GM04504 (cell line): ENCODE results near the gene NTNG1.

Experiments
- DNase-seq: peaks from one replicate; pipeline ENCODE4 v3.0.0-alpha.2; 2012; ENCODE audit warnings: low read depth

The NTNG1 gene

DNA sequence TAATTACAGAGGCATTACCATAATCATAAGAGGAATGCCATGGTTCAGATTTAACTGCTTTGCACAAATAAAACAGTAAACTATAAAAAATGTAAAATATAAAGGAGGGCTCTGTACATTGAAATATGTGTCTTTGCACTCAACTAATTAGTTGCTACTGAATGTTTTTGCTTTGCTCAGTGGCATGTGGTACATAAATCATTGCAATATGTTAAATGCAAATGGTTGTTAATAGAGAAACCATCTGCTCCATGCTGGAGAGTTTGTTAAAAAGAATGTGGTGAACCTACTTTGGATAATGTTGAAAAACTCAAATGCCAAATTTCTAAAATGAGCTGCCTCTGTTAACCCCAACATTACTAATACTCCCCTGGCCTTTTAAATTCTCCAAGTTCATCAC lies 201.5 kb downstream of the NTNG1 start:
- DNase-seq: no peak

DNA sequence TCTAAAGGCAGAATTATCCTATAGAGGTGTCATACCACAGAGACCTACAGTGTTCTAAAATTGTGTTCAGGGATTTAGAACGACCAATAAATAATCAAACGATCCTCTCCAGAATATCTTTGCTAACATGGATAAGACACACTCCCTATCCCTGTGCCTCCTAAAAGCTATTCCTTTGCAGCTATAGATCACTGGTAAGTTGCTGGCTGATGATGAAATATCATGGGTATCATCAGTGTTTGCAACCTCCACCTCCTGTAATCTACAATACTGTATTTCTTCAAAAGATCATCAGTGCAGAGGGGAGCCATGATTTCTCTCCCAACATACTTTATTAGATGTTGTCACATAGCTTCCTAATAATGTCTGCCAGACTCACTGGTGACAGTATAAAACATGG lies 201.9 kb downstream of the NTNG1 start:
- no peak for DNase-seq

DNA sequence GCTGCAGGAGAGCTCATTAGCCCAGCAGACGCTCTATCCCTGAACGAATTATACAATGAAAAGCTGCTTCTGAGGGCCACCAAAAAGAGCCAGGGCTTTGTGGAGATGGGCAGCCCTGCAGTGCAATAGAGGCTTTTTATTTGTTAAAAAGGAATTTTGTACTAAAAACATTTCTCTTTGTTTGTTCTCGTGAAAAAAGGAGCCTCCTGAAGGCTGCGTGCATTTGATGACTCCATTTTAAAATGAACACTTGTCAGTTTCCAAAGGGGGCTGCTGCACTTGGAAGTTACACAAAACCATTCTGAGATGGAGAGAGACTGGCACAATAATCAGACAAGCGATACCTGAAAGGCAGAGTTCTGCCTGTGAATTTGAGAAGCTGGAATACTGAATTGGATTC lies 202.8 kb downstream of the NTNG1 start:
- no peak for DNase-seq

DNA sequence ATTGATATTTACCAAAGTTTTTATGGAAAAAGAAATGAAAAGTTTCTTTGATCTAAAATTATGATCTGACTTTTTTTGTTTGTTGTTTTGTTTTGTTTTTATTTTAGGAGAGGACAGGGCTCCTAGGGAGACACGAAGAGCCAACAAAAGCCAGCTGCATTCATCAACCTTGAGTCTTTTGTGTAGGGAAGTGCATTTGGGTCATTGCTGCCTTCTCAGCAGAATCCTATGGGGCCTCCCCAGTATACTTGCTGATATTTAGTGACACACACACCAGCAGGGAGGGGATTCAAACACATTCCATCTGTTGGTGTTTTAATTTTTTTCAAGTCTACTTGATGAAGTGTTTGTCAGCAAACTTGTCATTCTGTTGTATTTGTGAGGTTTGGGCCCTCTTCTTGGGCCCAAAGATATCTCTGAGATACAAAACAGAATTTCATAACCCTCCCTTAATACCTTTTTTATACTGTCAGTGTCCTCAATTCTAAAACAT lies 203.5 kb downstream of the NTNG1 start:
- no peak for DNase-seq

DNA sequence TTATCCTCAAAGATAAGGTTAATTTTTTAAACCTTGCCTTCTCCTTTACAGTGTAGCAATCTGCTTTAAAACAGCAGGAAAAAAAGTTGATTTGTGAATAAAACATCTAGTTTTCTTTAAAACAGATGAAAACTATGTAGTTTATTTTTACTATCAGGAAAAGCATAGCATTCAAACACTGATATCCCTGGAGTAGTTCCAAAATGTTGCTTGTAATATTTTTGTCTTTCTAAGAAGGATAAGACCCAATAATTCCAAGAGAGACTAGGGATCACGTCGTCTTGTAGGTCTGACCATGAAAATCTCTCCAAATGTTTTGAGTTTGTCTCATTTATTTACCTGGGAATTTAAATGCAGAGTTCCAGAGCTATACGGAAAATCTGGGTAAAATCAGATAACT lies 204.0 kb downstream of the NTNG1 start:
- no peak for DNase-seq

DNA sequence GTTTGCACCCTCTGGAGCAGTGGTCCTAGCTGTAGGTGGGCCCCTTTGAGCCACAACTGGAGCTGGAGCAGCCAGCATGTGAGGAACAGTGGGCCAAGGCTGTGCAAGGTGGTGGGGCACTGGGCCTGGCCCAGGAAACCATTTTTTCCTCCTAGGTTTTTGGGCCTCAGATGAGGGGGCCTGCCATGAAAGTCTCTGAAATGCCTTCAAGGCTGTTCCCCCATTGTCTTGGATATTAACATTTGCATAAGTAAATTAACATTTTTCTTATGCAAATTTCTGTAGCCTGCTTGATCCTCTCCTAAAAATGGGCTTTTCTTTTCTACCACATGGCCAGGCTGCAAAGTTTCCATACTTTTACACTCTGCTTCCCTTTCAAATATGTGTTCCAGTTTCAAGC lies 212.0 kb downstream of the NTNG1 start:
- DNase-seq: no peak

DNA sequence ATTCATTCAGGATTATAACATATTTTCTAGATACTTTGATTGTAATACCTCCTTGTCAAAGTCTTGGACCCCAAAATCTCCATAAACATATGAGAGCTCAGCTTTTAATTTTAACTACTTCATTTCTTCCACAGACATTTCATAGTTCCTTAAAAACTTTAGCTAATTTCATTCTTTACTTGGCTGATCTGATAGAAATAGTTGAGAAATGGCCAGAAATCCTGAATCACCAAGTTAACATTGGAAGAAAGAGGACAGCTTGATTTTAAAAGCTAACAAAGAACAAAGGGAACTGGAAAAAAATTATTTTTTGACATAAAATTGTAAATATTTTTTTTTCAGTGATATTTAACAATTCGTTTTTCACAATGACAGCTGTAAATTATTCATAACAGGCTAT lies 216.5 kb downstream of the NTNG1 start:
- DNase-seq: peak; percentile 19

DNA sequence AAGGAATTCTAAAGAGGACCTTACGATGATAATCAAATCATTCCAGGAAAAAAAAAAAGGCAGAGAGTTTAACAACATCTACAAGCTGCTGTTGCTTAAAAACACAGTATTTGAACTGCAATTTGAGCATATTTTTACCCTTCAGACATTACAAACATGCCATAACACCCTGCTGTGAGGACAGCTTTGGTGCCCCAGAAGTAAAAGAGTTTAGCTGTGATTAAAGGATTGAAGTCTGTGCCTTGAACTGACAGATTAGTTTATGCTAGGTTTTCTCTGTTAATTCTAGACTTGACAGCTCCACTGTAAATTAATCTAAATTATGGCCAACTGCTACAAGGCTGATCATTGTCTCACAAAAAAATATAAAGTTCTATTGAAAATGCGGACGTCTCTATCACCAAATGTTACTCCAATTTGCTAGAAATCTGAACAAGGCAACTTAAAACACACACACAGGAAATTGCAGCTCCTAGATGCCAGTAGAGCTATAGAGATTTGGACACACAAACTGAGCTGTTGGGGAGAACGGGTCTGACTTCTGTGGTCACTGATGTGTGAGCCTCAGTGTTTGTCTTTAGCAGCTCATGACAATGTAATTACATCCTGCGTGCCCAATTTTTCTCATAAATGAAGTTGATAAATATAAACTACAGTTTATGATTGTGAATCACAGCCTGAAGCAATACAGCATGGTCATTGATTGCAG lies 217.9 kb downstream of the NTNG1 start:
- DNase-seq: no peak

DNA sequence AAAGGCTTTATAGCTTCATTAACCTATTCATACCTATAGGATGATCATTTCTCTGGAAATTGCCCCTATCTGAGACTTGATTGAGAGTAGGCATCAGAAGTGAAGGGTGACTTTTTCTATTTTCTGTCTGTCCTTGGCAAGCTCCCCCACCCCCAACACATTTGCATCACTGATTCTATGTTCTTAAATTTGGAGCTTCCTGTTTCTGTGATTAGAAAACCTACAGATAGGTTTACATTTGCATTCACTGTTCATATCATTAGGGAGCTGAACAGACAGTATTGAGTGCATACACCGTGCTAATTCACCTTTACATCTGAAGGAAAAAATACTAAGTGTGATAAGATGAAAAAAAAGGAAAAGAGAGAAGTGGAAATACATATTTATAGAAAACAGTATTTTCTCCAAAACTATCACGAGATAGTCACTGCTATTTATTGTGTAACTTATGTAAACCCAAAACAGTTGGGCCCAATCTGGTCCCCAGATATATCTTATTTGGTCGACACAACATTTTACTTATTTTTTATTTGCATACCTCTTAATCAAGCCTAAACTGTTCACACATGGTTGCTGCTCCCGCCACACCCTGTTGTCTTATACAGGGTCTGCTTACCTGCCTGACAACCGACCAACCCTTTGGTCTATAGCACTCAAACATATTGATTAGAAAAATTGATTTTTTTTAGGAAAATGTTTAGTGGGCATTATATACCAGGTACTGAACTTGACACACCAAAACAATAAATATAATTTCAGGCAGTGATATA lies 218.8 kb downstream of the NTNG1 start:
- no peak for DNase-seq

DNA sequence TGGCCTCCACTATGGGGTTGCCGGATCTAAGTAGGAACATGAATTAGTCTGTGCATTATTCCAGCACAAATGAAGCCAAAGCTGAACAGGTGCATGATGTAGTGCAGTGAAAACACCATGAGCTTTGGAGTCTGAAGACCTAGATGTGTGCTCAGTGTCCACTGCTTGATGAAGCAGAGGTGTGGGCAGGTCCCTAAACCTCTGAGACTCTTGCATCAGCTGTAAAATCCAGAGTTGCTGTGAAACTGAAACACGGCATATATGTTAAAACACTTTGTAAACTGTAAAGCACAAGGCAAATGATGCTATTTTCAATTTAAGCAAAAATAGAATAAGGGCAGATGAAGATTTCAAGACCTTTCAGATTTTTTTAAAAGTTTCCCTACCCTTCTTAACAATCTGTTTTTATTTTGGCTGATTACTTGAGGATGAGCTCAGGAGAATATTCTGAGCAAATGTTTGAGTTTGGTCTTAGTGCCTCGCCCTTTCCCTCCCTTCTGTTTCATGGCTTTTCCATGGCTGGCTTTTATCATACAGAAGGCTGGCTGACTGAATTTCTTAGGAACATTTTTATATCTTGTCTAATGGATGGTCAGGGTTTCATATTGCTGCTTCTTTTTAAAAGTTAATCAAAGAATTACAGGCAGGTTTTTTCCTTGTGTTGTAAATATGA lies 221.8 kb downstream of the NTNG1 start:
- DNase-seq: no peak

DNA sequence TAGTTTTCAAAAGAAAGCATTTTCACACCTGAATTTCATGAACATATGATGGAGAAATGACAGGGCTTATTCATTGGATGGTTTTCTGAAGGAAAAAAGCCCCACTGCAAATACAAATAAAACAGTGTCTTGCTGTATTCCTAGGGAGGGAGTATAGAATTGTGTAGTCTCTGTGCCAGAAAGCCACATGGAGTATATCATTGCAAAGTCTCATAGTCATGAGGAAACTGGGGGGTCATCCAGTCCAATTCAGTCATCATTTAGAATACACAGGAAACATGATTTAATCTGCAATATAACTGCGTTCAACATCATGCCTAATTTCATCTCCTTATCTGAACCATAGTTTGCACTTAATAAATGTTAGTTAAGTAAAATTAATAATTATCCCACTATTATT lies 222.3 kb downstream of the NTNG1 start:
- DNase-seq: no peak

DNA sequence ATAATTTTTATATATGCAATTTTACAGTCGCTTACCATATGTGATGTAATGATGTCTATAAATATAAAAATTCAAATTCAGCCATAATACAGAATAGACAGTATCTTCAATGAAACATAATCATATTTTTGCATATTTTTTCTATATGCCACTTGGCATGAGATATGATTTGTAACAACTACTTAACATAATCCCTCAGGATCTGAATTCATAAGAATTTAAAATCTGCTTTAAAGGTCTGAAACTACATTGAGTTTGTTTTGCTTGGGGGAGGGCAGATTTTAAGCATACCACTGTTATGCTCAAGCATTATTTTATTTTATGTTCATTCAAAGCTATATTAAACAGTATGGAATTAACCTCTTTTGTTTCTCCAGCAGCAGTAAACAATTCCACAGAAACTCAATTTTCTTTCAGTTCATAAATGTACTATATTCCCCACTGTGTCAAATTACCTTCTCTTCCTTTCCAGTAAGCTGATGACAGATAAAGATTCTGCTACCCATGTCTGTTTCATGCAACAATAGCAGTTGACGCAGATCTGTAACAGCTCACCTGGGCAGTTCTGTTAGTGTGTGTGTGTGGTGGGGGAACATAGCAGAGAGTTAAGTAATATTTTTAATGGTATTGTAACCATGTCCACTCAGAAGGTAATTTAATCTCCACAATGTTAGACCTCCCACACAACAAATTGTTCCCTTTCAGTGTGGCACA lies 224.8 kb downstream of the NTNG1 start:
- DNase-seq: no peak

DNA sequence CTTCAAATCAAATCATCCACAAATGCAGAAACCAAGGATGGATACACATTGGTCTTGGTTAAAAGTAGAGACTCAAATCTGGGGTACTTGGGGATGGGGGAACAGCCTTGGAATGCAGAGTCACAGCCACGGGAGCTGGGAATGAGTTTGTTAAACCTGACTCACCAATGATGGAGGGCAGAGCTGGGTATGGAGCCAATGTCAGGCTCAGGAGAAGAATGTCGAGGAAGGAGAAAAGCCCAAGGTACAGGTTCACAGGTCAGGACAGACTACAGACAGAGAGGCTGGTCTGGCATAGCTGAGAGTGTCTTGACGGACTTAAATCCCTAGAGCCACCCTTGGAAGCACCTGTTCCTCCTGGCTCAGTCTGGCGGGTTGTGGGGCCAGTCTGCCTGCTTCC lies 237.6 kb downstream of the NTNG1 start:
- DNase-seq: no peak

DNA sequence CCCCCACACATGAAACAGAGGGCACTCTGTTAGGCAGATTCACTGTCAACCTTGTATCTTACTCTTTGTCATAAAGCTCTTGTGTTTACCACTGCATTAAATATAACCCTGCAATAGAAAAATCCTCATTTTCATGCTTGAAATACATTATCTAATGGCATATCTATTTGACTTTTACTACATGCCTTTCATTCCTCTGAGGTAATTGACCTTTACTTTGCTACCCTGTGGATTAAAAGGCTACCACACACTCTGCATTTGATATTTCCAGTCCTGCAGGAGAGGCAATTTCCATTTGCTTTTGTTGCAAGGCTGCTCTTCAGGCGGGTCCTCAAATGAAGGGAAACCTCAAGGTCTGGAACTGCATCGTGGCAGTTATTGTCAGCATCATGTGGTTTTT lies 238.0 kb downstream of the NTNG1 start:
- DNase-seq: no peak

DNA sequence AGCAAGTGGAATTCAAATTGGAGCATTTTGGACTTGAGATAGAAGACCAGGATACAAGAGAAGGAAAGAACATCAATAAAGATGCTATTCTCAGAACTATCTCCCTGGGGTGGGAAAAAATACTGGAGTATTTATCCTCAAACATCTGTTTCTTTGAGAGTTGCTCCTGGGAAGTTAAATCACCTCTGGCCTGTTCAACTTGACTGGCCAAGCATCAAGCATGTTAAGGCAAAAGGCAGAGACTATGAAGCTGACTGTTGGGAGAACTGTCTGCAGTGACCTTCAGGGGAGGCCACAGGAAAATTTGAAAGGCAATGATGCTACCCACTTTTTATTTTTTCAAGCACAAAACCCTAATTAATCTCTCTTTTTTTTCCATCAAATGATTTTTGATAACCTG lies 239.0 kb downstream of the NTNG1 start:
- DNase-seq: no peak

DNA sequence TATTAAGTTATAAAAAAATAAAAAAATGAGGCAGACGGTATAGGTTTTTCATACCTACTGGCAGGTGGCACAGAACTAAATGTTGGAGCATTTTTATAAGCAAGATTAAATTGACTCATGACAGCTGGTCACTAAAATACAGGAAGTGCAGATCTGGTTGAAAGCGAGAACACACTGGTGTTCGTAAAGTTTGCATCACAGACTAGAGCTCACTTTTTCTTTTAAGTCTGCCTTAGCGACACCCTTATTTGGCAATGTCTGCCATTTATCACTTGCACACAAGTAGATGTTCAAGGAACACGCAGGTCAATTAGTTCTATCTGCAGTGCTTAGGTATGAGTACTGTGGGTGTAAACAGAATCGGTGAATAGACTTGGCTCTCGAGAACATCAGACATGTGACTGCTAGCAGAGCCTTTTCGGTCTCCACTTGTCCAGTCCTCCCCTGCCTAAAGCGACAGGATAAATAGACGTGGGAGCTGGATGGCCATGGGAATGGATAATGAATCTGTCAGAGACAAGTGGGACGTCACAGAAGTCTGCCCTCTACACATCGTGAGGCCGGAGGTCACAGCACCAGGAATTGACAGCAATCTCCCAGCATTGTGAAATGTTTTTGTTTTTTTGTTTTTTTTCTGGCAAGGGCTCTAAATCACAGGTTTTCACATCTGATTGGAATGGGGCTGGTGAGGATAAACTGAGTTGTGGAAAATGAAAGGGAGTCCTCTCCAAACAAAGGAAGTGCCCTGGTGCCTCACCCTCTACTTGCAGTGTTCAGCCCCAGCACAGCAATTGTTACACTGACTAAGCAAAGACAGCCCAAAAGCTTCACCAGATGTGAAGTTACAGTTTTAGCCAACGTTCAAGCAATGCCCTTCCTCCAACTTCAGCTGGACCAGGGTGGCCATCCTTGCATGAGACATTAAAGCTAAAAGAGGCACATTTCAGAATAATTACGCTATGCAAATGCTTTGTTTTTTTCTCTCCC lies 248.9 kb downstream of the NTNG1 start:
- peak; percentile 55 for DNase-seq

DNA sequence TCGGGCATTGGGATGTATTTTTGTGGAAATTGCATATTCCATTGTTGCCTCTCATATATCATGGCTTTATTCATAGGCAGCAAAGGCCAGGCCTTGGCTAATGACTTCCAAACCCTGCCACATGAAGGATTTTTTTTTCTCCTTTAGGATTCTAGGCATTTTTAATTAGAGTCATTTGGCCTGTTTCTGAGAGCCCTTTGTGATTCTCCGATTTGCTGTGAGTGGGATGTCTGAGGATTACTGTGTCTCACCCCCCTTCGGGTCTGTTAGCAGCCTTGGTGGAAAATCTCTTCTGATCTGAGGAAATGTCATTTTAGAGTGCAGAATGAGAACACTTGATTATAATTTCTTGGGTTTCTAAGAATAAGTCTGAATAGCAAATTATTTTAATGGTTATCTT lies 253.5 kb downstream of the NTNG1 start:
- no peak for DNase-seq

DNA sequence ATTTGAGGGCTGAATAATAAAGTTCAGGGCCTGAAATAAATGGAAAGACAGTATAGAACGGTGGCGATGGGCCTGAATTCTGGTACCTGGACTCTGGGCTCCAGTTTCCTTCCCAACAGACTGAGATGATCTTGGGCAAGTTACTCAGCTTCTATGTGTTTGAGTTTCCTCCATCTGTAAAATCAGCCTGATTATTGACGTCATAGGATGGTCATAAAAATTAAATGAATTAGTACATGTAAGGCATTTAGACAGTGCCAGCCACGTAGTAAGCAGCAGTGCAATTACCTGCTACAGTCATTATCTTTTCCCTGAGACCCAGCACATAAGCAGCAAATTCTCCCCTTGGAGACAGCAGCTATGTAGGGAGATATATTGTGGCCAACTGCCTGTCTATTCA lies 260.9 kb downstream of the NTNG1 start:
- no peak for DNase-seq

DNA sequence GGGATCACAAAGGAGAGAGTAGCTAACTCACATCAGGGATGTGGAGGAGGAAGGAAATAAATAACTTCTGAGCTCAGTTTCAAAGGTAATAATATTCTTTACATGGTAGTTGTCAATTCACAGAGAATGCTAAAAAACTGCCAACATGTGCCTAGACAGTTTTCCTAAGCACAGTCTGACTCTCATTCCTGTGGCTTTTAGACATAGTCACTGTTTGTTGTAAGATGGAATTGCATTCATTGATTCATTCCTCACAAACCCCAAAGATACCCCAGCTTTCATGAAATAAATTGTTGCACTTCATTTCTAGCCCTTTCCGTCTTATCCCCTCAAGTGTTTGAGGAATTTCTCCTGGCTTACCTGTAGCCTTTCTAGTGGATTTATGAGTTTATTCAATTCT lies 263.9 kb downstream of the NTNG1 start:
- no peak for DNase-seq

DNA sequence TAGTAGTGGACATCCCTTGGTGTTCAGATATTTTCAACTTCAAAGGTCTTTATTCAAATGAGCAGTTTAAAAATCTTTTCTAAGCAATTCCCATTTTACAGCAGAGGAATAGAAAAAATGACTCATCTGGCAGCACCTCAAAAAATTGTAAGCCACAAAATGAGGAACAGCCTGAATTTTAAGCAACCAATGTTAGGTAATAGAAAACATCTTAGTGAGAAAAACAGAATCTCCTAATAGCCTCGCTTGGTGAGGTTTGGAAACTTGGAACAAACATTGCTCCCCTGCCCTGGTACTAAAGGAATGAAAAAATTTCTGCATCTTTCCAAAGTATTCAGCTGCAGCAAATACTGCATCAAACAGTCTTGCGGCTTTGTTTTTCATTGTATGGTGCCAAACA lies 264.4 kb downstream of the NTNG1 start:
- DNase-seq: peak; percentile 73

DNA sequence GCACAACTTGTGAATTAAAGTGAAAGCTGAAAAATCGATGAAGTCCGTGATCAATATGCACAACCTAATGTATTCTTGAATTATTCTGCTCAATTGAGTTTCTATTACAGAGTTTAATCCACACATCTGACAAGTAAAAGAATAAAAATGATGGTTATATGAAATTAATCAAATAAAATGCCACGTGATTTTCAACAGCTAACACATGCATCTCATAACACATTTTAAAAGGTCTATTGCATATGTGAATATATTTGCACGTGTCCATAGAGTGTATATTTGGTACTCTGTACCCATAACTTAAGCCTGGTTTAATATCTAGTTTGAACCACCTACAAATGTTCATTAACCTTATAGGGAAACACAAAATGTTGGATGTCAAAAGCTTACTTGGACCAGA lies 266.2 kb downstream of the NTNG1 start:
- DNase-seq: no peak
